GM23248 (cell line): ENCODE data around the gene RPH3AL. TPM values are rescaled to one million over a fixed set of nuclear protein-coding genes. Genes with fewer than 3 reads are reported as not detected.

Experiments
- DNase-seq: peaks from one replicate; pipeline ENCODE4 v3.0.0-alpha.2; 2015
- H2AFZ ChIP-seq: fragments of 200-600 bp; sonication (generic); 2 replicates; pipeline ENCODE4 v1.6.1; 2016; ENCODE audit warnings: antibody characterized with exemption
- H3F3A ChIP-seq: fragments of 200-600 bp; sonication (generic); 2 replicates; pipeline ENCODE4 v1.6.1; 2016; ENCODE audit warnings: mild to moderate bottlenecking, antibody characterized with exemption, mixed run types; ENCODE audit not compliant: insufficient read depth
- H3K27ac ChIP-seq: fragments of 200-600 bp; sonication (generic); 2 replicates; pipeline ENCODE4 v1.5.1; 2016; ENCODE audit warnings: mild to moderate bottlenecking
- H3K27me3 ChIP-seq: fragments of 200-600 bp; sonication (generic); replicated peaks from 2 replicates; pipeline ENCODE4 v1.6.1; 2016; ENCODE audit warnings: mild to moderate bottlenecking; ENCODE audit not compliant: insufficient read depth
- H3K36me3 ChIP-seq: fragments of 200-600 bp; sonication (generic); 2 replicates; pipeline ENCODE4 v1.6.1; 2016; ENCODE audit warnings: low read depth, mild to moderate bottlenecking
- H3K4me1 ChIP-seq: fragments of 200-600 bp; sonication (generic); 2 replicates; pipeline ENCODE4 v1.6.1; 2016; ENCODE audit warnings: mild to moderate bottlenecking; ENCODE audit not compliant: insufficient read depth
- H3K4me2 ChIP-seq: fragments of 200-600 bp; sonication (generic); one replicate; pipeline ENCODE4 v1.6.1; 2016; ENCODE audit warnings: mild to moderate bottlenecking; ENCODE audit not compliant: unreplicated experiment
- H3K4me3 ChIP-seq: fragments of 200-600 bp; sonication (generic); 2 replicates; pipeline ENCODE4 v1.5.1; 2016; ENCODE audit warnings: mild to moderate bottlenecking
- H3K79me2 ChIP-seq: fragments of 200-600 bp; sonication (generic); 2 replicates; pipeline ENCODE4 v1.6.1; 2016; ENCODE audit warnings: mild to moderate bottlenecking; ENCODE audit not compliant: insufficient read depth
- H3K9ac ChIP-seq: fragments of 200-600 bp; sonication (generic); 2 replicates; pipeline ENCODE4 v1.6.1; 2016; ENCODE audit warnings: mild to moderate bottlenecking
- H3K9me2 ChIP-seq: fragments of 200-600 bp; sonication (generic); 2 replicates; pipeline ENCODE4 v1.6.1; 2016; ENCODE audit warnings: mixed run types, mild to moderate bottlenecking, moderate library complexity; ENCODE audit not compliant: insufficient read depth
- H3K9me3 ChIP-seq: fragments of 200-600 bp; sonication (generic); one replicate; pipeline ENCODE4 v1.6.1; 2017; ENCODE audit warnings: low read depth
- H4K20me1 ChIP-seq: fragments of 200-600 bp; sonication (generic); 2 replicates; pipeline ENCODE4 v1.6.0; 2016; ENCODE audit not compliant: insufficient read depth
- EZH2 ChIP-seq: fragments of 200-600 bp; sonication (generic); IDR thresholded peaks from 2 replicates; pipeline ENCODE4 v1.6.1; 2018; ENCODE audit warnings: antibody characterized with exemption, mild to moderate bottlenecking; ENCODE audit not compliant: insufficient read depth, poor library complexity, severe bottlenecking
- EZH2phosphoT487 ChIP-seq: fragments of 200-600 bp; sonication (generic); IDR thresholded peaks from 2 replicates; pipeline ENCODE4 v1.6.1; 2018; ENCODE audit warnings: antibody characterized with exemption, moderate library complexity, mild to moderate bottlenecking, low read depth; ENCODE audit not compliant: insufficient read depth
- WGBS, 2 experiments: methylation state at CpG; one replicate each; pipeline ENCODE4 v1.1.6; 2015 to 2017; ENCODE audit warnings: low lambda C conversion rate in 2 of 2, low coverage in 1 of 2; ENCODE audit errors: missing lambda C conversion rate in 2 of 2; 5-methylcytosine and 5-hydroxymethylcytosine counted together
- in situ Hi-C: fragments of 300-500 bp; cut with MboI; formaldehyde crosslinking; loops from 2 replicates; pipeline ENCODE4 v1.15.0; 2020
- polyA plus RNA-seq: library from polyadenylated mRNA; unstranded; fragments of >200 nt; fragmentation: Nextera tagmentation; extraction: Ambion mirVana; gene quantifications from 2 replicates; pipeline ENCODE4 v1.2.1, GENCODE V29; 2016
- total RNA-seq: library from RNA; depleted of rRNA; stranded (reverse); fragments of >200 nt; shearing (Covaris generic); gene quantifications from 2 replicates; pipeline ENCODE4 v1.2.3, GENCODE V29; 2014

Gene RPH3AL
- total and polyA plus RNA-seq, 2 experiments from 2014 or later, result 2.7 to 5.2 TPM

DNA sequence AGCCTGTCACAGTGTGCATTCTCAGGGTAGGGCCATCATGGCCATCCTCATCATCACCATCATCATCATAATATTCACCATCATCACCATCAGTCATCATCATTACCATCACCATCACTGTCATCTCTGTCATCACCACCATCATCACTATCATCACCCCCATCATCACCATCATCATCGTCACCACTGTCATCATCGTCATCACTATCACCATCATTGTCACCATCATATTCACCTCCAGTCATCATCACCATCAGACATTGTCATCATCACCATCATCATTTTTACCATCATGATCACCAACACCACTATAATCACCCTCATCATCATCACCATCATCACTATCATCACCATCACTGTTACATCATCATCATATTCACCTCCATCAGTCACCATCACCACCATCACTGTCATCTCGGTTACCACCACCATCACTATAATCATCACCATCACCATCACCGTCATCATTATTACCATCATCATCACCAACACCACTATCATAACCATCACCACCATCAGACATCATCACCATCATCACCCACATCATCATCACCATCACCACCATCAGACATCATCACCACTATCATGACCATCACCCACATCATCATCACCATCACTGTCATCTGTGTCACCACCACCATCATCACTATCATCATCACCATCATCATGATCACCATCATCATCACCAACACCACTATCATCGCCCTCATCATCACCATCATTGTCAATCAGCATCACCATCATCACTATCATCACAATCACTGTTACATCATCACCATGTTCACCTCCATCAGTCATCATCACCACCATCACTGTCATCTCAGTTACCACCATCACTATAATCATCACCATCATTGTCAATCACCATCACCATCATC lies 8.5 kb downstream of the RPH3AL start:
- Histone ChIP-seq H3K9ac (no peak overlapping the region), H3K27me3 (no peaks in the 10 kb centered on the region; the same call in 1 of the 2 replicates), H3K9me3 (no peaks in the 10 kb centered on the region), H3K4me1 (no peaks in the 10 kb centered on the region), H3K79me2 (no peaks in the 10 kb centered on the region), H4K20me1 (no peaks in the 10 kb centered on the region), H3K27ac (no peak overlapping the region), H3K4me3 (no peak overlapping the region), H3F3A (no peaks in the 10 kb centered on the region), H3K36me3 (no peaks in the 10 kb centered on the region), H3K4me2 (no peak overlapping the region), H3K9me2 (no peaks in the 10 kb centered on the region), H2AFZ (no peak overlapping the region)
- TF ChIP-seq EZH2, result no peak
- TF ChIP-seq EZH2phosphoT487, result no peak
- in situ Hi-C loops, result no loop called here
- DNase-seq, result no peak
- WGBS, 2 experiments, result 76 to 92% methylated on average over 5 of the region's 5 CpGs

DNA sequence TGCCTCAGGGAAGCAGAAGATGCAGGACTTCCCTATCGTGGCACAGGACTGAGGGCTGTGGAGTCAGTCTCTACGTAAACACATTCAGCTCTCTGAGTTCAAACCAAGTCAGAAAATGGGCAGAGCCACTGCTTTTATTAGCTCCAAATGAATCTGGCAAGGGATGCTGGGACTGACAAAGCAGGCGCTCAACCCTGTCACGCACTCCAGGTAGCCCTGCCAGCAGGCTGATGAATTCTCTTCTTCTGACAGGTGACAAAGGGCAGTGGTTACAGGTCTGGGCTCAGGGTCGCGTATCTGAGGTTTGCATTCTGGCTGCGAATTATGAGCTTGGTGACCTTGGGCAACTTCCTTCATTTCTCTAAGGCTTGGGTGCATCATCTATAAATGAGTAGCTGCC lies 9.4 kb downstream of the RPH3AL start:
- Histone ChIP-seq H3K27ac (no peak overlapping the region), H3K4me3 (no peak overlapping the region), H3K79me2 (no peaks in the 10 kb centered on the region), H2AFZ (no peak overlapping the region), H3K9me2 (no peaks in the 10 kb centered on the region), H3K4me2 (no peak overlapping the region), H3K36me3 (no peaks in the 10 kb centered on the region), H3K27me3 (no peaks in the 10 kb centered on the region; the same call in 1 of the 2 replicates), H3K9me3 (no peaks in the 10 kb centered on the region), H3K9ac (no peak overlapping the region), H3K4me1 (no peaks in the 10 kb centered on the region), H3F3A (no peaks in the 10 kb centered on the region), H4K20me1 (no peaks in the 10 kb centered on the region)
- in situ Hi-C loops, result no loop called here
- DNase-seq, result no peak
- WGBS, 2 experiments, result 62 to 68% methylated on average over 6 to 7 of the region's 7 CpGs
- TF ChIP-seq EZH2 (no peak), EZH2phosphoT487 (no peak)

DNA sequence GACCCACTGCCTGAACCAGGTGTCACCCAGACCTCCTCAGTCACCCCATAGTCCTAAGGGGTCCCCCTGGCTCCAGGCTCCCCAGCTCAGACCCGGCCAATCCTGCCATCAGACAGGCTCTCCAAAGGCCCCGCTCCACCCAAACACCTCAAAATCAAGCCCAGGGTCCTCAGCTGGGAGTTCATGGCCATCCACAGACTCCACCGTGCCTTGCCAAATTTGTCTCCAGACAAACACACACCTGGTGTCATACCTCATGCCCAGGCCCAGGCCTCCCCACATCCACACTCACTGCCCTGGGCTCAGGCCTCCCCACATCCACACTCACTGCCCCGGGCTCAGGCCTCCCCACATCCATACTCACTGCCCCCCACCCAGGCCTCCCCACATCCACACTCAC lies 12.5 kb downstream of the RPH3AL start:
- H3K4me3 ChIP-seq, result no peak overlapping the region
- no peaks in the 10 kb centered on the region for H3K9me2 ChIP-seq
- H3K4me2 ChIP-seq, result no peak overlapping the region
- no peak overlapping the region for H3K9ac ChIP-seq
- no peaks in the 10 kb centered on the region; the same call in 1 of the 2 replicates for H3K27me3 ChIP-seq
- H3F3A ChIP-seq, result no peaks in the 10 kb centered on the region
- 76 to 83% methylated on average over 3 to 4 of the region's 4 CpGs for WGBS, 2 experiments
- H4K20me1 ChIP-seq, result no peaks in the 10 kb centered on the region
- no peaks in the 10 kb centered on the region for H3K79me2 ChIP-seq
- TF ChIP-seq EZH2phosphoT487, result no peak
- TF ChIP-seq EZH2, result no peak
- no peaks in the 10 kb centered on the region for H3K4me1 ChIP-seq
- no peaks in the 10 kb centered on the region for H3K9me3 ChIP-seq
- H3K36me3 ChIP-seq, result no peaks in the 10 kb centered on the region
- no peak for DNase-seq
- H2AFZ ChIP-seq, result no peak overlapping the region
- in situ Hi-C loops, result no loop called here
- H3K27ac ChIP-seq, result no peak overlapping the region

DNA sequence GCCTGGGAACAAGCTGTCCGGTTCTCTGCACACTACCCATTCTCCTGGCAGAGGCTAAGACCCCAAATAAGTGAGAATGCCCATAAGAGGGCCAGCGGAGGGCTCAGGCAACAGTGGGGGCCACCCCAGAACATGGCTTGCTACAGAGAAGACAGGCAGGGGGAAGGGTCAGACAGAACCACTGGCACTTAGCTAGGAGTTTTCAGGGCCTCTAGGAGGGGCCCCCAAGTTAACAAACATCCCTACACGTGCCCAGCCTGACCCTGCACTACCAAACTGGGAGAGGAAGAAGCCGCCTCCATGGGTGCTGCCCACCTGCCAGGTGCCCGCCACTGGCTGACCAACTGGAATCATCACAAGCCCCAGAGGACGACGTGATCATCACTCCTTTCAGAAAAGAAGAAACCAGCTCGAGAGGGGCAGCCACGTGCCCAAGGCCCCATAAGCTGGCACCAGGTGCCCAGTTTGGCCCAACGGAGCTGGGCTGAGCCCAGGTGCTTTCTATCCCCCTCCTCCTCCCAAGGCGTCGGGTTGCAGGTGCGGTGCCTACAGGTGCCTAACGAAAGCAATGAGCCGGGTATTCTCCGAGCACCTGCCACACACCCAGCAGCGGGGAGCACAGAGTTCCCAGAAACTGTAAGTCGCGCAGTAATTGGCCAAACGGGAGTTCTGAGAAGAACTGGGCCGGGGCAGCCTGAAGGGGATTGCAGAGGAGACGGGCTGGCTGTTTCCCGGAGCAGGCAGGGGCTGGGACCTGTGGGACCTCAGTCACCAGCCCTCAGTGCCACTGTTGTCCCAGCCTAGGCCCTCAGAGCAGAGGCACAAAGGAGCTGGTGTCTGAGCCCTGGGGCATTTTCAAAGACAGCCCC lies 13.2 kb downstream of the RPH3AL start:
- Histone ChIP-seq H3K36me3 (no peaks in the 10 kb centered on the region), H3K4me1 (no peaks in the 10 kb centered on the region), H3K79me2 (no peaks in the 10 kb centered on the region), H3K9me2 (no peaks in the 10 kb centered on the region), H3K27ac (no peak overlapping the region), H4K20me1 (no peaks in the 10 kb centered on the region), H3K4me3 (no peak overlapping the region), H2AFZ (no peak overlapping the region), H3F3A (no peaks in the 10 kb centered on the region), H3K9ac (no peak overlapping the region), H3K4me2 (no peak overlapping the region), H3K27me3 (no peaks in the 10 kb centered on the region; the same call in 1 of the 2 replicates), H3K9me3 (no peaks in the 10 kb centered on the region)
- DNase-seq, result no peak
- WGBS, 2 experiments, result 77 to 79% methylated on average over 22 to 23 of the region's 23 CpGs
- TF ChIP-seq EZH2phosphoT487 (no peak), EZH2 (no peak)
- in situ Hi-C loops, result no loop called here
